HG03108 (cell line): Measurements from ENCODE around the gene TCTN3.
"Not testable (repeated sequence)": the region's sequence is repeated elsewhere in the genome, so short reads cannot be mapped to it uniquely, and the experiment has no call there.

ENCODE experiments used
- ATAC-seq: cut with Tn5 transposase; IDR thresholded peaks from one replicate; pipeline ENCODE4 v1.9.1; 2021; ENCODE audit warnings: moderate library complexity; ENCODE audit not compliant: unreplicated experiment

Gene TCTN3, protein sequence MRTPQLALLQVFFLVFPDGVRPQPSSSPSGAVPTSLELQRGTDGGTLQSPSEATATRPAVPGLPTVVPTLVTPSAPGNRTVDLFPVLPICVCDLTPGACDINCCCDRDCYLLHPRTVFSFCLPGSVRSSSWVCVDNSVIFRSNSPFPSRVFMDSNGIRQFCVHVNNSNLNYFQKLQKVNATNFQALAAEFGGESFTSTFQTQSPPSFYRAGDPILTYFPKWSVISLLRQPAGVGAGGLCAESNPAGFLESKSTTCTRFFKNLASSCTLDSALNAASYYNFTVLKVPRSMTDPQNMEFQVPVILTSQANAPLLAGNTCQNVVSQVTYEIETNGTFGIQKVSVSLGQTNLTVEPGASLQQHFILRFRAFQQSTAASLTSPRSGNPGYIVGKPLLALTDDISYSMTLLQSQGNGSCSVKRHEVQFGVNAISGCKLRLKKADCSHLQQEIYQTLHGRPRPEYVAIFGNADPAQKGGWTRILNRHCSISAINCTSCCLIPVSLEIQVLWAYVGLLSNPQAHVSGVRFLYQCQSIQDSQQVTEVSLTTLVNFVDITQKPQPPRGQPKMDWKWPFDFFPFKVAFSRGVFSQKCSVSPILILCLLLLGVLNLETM

DNA sequence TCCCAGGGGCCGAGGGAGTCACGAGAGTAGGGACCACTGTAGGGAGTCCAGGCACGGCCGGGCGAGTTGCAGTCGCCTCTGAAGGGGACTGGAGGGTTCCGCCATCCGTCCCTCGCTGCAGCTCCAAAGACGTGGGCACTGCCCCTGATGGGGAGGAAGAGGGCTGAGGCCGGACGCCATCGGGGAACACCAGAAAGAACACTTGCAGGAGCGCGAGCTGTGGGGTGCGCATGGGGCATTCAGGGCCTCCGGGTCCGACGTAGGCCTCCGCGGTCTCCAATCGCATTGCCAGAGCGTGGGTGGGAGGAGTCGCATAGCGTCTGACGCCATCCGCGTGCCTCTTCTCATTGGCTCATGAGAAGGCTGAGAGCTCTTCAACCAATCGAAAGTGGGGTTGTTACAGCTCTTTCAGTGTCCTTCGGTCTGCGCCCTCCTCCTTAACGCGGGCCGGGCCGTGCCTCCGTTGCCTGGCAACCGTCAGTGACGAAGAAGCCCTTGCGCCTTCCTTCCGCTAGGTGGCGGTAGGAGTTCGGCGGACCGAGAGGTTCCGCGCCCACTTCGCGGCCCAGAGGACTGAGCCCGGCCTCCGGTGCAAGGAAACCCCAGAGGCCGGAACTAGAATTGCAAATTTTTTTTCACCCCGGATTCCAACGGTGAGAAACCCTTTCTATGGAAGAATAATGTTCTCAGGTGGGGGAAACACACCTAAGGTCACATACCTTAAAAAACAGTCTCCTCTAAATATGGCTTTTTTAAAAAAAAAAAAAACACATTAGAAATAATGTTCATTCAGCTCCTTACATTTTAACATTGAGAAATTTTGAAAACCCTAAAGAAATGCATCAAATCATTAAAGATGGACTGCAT, at the start of gene TCTN3:
TCTN3 (minus strand) TSS at position 260 of the 867 bp plus-strand sequence; CDS start at position 232, 28 bp downstream.
- ATAC-seq: peak; percentile 98

DNA sequence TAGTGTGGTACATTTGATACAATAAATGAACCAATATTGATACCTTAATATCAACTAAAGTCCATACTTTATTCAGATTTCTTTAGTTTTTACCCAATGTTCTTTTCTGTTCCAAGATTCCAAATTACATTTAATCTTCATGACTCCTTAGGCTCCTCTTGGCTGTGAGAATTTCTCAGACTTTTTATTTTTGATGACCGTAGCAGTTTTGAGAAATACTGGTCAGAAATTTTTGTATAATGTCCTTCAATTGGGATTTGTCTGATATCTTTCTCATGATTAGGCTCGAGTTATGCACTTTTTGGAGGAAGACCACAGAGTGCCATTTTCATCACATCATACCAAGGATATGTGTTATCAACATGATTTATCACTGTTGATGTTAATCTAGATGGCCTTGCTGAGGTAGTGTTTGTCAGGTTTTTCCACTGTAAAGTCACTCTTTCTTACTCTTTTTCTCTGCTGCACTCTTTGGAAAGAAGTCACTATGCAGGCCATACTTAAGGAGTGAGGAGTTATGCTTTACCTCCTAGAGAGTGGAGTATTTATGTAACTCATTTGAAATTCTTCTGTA, 49.3 kb upstream of the TCTN3 start:
- ATAC-seq: no peak

DNA sequence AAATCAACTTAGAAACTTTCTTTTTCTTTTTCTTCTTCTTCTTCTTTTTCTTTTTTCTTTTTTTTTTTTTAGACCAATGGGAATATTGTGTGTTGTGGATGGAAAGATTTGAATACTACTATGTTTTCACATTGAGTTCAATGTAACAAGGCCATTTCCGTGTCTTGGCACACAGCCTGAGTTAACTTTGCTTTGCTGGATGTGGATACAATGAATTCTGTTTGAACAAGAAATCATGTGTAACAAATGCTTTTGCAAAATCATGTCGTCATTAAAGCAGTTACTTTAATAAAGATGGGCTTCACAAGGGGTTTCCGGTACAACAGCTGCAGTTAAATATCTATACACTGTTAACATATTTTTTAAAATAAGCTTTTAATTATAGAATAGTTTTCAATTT, 48.8 kb upstream of the TCTN3 start:
- no peak for ATAC-seq

DNA sequence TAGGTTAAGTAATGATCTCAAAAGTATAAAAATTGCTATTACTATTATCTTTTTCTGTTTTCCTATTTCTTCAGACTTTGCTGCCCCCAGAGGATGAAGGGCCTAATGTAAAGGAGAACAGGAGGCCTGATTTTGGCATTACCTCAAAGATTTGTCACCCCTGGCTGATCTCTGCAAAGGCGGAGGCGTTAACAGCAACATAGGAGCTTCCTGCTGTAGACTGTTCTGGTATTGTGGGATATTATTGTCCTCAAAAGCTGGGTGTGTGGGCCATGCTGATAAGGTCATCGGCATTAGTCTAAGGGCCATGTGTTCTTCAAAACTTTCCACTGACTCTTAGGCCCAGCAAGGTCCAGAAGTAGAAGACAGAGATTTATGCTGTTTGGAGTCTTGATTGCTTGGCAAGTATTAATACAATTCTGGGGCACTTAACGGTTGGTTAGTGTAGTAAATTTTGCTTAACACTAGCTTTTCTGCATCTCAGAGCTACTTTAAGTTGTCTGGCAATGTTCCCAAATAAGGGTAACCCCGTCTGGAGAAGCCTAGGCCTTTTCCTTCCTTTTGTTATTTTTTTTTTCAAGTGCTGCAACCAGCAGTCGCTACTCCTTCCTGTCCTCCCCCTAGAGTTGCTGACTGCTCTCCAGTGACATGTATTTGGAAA, 48.2 kb upstream of the TCTN3 start:
- no peak for ATAC-seq

DNA sequence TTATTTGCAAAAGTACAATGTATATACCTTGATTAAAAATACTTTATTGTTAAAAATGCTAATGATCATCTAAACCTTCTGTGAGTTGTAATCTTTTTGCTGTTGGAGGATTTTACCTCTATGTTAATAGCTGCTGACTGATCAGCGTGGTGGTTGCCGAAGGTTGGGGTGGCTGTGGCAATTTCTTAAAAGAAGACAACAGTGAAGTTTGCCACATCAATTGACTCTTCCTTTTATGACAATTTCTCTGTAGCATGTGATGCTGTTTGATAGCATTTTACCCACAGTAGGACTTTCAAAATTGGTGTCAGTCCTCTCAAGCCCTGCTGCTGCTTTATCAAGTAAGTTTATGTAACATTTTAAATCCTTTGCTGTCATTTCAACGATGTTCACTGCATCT, 45.3 kb upstream of the TCTN3 start:
- ATAC-seq: no peak

DNA sequence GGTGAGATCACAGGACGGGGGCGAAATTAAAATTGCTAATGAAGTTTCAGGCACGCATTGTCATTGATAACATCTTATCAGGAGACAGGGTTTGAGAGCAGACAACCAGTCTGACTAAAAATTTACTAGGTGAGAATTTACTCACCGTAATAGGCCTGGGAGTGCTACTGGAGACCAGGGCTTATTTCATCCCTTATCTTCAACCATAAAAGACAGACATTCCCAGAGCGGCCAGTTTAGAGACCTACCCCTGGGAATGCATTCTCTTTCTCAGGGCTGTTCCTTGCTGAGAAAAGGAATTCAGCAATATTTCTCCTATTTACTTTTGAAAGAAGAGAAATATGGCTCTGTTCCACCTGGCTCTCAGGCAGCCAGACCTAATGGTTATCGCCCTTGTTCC, 39.2 kb upstream of the TCTN3 start:
- ATAC-seq: not testable (repeated sequence)

DNA sequence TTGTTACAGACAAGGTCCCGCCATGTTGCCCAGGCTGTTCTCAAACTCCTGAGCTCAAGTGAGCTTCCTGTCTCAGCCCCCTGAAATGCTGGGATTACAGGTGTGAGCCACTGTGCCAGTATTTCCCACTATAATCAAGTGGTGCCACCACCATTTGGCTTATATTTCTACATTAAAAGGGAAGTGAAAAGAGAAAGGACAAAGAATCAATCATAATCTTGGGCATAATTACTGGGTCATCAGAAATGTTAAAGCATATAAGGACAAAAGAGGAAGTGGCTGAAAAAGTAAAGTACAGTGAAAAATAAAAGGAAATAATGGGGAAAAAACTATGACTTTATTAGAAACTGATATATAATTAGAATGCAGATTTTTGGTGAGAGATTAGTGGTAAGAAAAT, 36.5 kb upstream of the TCTN3 start:
- no peak for ATAC-seq

DNA sequence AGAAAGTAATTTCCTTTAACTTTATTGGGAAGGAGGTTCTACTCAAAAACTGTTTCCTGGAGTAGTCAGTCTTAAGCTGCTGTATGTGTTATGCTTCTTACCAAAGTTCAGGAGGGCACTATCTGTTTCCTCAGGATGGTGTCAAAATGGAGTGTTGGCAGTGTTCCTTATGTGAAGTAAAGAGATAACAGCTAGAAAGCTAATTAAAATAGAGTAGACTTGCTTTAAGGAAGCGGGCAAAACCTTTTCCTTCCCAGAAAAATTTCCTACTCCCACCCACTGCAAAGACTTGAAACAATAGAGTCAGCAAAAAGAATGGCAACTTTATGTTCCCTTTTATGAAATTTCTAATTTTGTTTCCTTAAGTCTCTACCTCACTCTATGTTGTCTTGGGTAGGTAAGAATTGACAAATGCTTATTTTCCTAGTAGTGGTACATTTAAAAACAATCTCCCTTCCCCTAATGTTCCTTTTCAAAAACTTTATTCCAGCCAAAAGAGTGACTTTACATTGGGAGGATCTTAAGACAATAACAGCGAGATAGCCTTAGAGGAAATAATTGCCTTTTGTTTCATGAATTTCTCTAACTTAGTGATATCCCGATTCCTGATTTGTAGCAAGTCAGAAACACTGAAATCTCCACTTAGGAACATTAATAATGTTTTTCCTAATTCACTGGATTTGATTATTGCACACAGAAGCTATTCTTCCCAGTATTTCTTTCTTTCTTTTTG, 35.8 kb upstream of the TCTN3 start:
- ATAC-seq: no peak

DNA sequence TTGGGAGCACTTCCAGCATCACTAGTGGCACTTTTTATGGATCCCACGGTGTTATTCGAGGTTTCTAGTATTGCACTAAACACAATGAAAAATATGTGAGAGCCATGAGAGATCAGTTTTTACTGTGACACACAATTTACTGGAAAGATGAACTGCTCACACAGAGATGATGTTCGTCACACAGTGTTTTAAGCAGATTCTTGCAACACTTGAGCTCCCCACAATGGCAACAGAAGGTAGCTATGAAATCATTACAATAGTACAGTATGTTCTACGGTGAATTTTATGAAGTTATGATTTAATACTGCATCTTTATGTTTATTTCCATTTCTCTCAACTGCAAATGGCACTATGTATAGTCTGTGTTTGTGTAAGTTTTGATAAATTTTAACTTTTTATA, 34.8 kb upstream of the TCTN3 start:
- ATAC-seq: no peak

DNA sequence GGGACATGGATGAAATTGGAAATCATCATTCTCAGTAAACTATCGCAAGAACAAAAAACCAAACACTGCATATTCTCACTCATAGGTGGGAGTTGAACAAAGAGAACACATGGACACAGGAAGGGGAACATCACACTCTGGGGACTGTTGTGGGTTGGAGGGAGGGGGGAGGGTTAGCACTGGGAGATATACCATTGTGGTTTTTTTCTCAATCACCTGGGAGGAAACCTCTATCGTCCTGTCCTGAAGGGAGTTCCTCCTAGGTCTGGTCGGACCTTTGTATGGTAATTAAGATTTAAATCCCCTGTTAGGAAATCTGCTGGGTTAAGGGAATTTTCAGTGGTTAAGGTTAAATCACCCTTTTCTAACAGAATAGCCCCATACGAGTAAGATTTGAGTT, 28.8 kb upstream of the TCTN3 start:
- ATAC-seq: not testable (repeated sequence)

DNA sequence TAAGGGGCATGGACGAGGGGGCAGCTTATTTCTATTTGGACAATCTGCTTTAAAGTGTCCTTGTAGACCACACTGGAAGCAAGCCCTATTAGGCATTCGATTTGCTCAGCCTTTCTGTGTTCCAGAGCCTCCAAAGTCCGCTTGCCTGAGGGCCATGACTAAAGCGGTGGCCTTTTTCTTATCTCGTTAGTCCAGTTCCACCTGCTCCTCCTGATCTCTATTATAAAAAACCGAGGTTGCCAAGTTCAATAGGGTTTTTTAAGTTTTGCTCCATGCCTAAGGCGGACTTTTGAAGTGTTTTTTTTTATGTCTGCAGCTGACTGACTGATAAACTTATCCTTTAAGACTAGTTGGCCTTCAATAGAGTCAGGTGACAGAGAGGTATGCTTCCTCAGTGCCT, 27.0 kb upstream of the TCTN3 start:
- not testable (repeated sequence) for ATAC-seq

DNA sequence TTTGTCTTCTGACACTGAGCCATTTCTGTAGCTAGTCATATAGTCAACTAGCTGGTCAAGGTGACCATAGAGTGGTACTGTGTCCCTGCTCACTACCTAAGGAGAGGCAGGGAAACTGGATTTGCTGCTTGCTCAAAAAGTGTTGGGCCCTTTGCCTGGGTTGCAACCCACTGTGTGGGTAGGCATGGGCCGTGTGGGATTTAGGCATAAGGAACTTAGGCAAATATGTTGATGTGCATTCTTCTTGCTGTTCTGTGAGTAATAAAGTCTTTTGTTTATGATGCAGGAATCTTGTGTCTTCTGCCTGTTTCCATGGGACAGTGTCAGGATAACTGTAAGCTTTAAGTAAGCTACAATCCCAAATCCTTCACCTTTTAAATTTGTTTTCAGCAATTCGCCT, 23.1 kb upstream of the TCTN3 start:
- ATAC-seq: no peak

DNA sequence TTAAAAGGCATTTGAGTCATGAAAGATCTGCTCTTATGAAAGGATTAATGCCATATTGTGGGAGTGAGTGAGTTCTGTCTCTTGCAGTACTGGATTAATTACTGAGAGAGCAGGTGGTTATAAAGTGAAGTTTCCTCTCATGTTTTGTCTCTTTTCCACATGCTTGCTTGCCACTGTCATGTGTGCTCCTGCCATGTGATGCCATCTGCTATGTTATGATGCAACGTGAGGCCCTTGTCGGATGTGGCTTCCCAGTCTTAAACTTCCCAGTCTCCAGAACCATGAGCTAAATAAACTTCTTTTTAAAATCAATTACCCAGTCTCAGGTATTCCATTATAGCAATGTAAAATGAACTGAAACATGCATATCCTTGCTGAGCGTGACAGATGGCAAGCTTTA, 22.7 kb upstream of the TCTN3 start:
- ATAC-seq: no peak

DNA sequence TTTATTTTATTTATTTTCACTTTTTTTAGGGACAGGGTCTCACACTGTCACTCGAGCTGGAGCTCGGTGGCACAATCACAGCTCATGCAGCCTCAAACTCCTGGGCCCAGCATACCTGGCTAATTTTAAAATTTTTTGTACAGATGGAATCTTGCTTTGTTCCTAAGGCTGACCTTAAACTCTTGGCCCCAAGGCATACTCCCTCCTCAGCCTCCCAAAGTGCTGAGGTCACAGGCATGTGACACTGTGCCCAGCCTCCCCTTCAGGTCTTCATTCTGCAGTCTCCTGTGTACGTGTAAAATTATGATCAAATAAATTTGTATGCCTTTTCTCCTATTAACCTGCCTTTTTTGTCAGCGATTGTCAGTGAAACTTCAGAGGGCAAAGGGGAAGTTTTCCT, 17.8 kb upstream of the TCTN3 start:
- ATAC-seq: no peak

DNA sequence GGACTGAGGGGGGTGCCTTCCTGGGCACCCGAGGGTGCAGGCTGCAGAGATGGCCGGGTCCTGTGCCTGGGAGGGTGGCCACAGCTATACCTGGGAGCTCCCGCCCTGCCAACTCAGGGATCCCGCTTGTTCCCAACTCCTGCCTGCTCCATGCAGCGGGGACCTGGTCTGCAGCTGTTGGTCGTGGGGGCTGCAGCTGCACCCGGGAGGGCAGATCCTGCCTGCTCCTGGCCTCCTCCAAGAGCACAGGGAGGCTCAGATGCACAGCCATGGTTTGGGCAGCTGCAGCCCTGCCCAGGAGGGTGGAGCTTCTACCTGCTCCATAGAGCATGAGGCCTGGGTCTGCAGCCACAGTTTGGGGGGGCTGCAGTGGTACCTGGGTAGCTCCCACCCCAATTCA, 13.3 kb upstream of the TCTN3 start:
- ATAC-seq: no peak

DNA sequence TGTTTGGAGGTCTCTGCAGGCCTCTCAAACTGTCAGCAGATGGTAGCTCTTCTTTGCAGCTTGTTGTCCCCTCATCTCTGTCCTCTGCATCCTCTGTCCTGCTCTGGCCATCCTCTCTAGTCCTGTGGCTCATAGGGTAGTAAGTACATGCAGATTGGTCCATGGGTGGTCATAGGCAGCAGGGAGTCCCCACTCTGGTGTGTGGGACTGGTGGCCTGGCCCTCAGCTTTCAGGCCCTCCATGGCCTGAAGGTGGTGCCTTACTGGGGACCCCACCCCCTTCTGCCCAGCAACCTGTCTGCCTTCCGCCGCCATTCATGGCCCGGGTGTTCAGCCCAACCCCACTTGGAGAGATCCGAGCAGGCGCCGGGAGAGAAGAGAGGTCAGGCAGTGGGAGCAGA, 12.8 kb upstream of the TCTN3 start:
- ATAC-seq: no peak

DNA sequence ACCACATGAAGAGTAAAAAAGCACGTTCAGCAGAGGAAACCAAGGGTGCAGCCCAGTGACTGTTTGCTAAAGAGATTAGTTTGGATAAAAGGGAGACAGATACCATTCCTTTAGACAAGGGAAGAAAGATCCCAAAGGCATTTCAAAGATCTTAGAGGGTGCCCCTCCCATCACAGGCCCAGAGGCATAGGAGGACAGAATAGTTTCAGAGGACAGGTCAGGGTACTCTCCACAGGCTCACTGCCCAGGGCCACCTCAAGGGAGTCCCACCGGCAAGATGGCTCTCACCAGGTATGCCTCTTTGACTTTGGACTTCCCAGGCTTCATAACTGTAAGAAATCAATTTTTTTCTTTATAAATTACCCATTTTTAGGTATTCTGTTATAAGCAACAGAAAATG, 4.7 kb upstream of the TCTN3 start:
- no peak for ATAC-seq

DNA sequence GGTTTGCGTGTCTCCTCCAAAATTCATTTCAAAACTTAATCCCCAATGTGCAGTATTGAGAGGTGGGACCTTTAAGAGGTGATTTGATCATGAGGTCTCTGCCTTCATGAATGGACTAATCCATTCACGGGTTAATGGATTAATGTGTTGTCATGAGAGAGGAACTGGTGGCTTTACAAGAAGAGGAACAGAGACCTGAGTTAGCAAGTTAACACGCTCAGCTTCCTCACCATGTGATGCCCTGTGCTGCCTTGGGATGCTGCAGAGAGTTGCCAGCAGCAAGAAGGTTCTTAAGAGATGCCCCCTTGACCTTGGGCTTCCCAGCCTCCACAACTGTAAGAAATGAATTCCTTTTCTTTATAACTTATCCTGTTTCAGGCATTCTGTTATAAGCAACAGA, 3.7 kb upstream of the TCTN3 start:
- no peak for ATAC-seq

DNA sequence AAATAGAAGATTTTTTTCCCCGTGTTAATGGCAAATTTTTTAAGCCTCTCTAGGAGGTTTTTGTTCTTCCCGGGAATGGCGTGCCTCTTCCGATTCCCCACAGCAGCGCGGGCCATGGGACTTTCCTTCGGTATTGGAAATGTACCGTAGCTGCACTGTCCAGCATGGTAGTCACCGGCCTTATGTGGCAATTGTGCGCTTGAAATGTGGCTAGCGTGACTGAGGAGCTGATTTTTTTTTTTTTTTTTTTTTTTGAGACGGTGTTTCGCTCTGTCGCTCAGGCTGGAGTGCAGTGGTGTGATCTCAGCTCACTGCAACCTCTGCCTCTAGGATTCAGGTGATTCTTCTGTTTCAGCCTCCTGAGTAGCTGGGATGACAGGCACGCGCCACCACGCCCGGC, 938 bp upstream of the TCTN3 start:
- no peak for ATAC-seq

DNA sequence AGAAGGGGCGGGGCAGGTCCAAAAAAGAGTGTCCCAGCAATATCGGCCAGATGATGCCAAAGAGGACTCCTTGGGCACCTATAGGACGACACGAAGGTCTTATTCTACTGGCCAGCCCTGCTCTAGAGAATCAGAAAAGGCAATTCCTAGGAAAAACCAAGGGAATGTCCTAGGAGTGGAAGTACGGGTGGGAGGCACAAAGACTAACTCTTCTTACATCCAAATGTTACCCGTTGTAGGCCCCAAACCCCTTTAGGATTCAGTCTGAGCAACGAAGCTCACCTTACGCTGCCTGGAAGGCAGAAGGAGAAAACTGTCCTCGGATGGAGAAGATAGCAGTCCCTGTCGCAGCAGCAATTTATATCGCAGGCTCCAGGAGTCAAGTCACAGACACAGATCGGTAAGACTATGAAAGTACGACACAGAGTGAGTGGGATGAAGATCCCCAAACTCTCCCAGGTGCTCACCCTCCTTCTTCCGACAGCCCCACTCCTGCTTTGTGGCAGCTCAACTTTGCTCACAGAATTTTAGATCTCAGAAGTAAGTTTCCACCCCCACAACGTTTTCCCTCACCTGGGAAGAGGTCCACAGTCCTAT, 558 bp downstream of the TCTN3 start:
- no peak for ATAC-seq
